ENCODE results near the gene ZNF22.

Gene ZNF22

GRCh38 chr10:44977287-44978212, 23.2 kb upstream of the ZNF22 start:
- no peak for DNase-seq (ENCODE audit: low read depth in 3 of 3)

GRCh38 chr10:44978213-44978569, 22.5 kb upstream of the ZNF22 start:
- no peak for DNase-seq (ENCODE audit: low read depth in 3 of 3)

- no peak for DNase-seq (ENCODE audit: low read depth in 3 of 3)
Measured at GRCh38 chr10:44978570-44979280, 22.0 kb upstream of the ZNF22 start, which contains the start of gene DEPP1. TSS of gene DEPP1 (minus strand) at chr10:44978809. CDS start at chr10:44978030, 779 bp downstream.

GRCh38 chr10:44979281-44980191, 21.2 kb upstream of the ZNF22 start:
- no peak for DNase-seq (ENCODE audit: low read depth in 3 of 3)

GRCh38 chr10:44980309-44981171, 20.2 kb upstream of the ZNF22 start:
- DNase-seq (ENCODE audit: low read depth in 3 of 3): no peak

GRCh38 chr10:44981172-44982113, 19.3 kb upstream of the ZNF22 start:
- DNase-seq (ENCODE audit: low read depth in 3 of 3): no peak

- DNase-seq (ENCODE audit: low read depth in 3 of 3): no peak
Measured at GRCh38 chr10:44982114-44982460, 18.6 kb upstream of the ZNF22 start.

GRCh38 chr10:44982496-44982895, 18.2 kb upstream of the ZNF22 start:
- no peak for DNase-seq (ENCODE audit: low read depth in 3 of 3)

- DNase-seq (ENCODE audit: low read depth in 3 of 3): no peak
Measured at GRCh38 chr10:44983066-44983894, 17.4 kb upstream of the ZNF22 start.

GRCh38 chr10:44983895-44984278, 16.8 kb upstream of the ZNF22 start:
- DNase-seq (ENCODE audit: low read depth in 3 of 3): no peak

GRCh38 chr10:44984671-44985101, 16.0 kb upstream of the ZNF22 start:
- DNase-seq (ENCODE audit: low read depth in 3 of 3): no peak

- DNase-seq (ENCODE audit: low read depth in 3 of 3): no peak
Measured at GRCh38 chr10:44985175-44985681, 15.5 kb upstream of the ZNF22 start.

- no peak for DNase-seq (ENCODE audit: low read depth in 3 of 3)
Measured at GRCh38 chr10:44986179-44986578, 14.5 kb upstream of the ZNF22 start.

- DNase-seq (ENCODE audit: low read depth in 3 of 3): no peak
Measured at GRCh38 chr10:44986670-44987069, 14.1 kb upstream of the ZNF22 start.

- no peak for DNase-seq (ENCODE audit: low read depth in 3 of 3)
Measured at GRCh38 chr10:44988957-44989585, 11.7 kb upstream of the ZNF22 start.

GRCh38 chr10:44989597-44990301, 11.0 kb upstream of the ZNF22 start:
- no peak for DNase-seq (ENCODE audit: low read depth in 3 of 3)

GRCh38 chr10:44990302-44990655, 10.4 kb upstream of the ZNF22 start:
- DNase-seq (ENCODE audit: low read depth in 3 of 3): no peak

- no peak for DNase-seq (ENCODE audit: low read depth in 3 of 3)
Measured at GRCh38 chr10:44990965-44991364, 9.8 kb upstream of the ZNF22 start.

Measured in stimulated activated CD4-positive, alpha-beta T cell treated with anti-CD3 and anti-CD28 coated beads, TNF-alpha, amount 100 ng/mL, for 24 hours (primary cell).